ENCODE results near the gene CEACAM5.
A peak's percentile ranks its signal among the peaks of the same experiment; 100 is the strongest.
"Not testable (repeated sequence)": the region's sequence is repeated elsewhere in the genome, so short reads cannot be mapped to it uniquely, and the experiment has no call there.

The CEACAM5 gene

GRCh38 chr19:41702171-41702651, 6.2 kb upstream of the CEACAM5 start:
- H3K36me3 ChIP-seq (ENCODE audit: insufficient read depth, low read depth, low read length), result no peaks in the 10 kb centered on the region
- no peaks in the 10 kb centered on the region for H3K4me1 ChIP-seq (ENCODE audit: insufficient read depth, low read length)
- no peaks in the 10 kb centered on the region for H3K9me3 ChIP-seq (ENCODE audit: insufficient read depth, low read depth, low read length)
- H3K4me3 ChIP-seq (ENCODE audit: low read length), result no peak overlapping the region
- peaks cover 11% of the 10 kb centered on the region; the same call in 1 of the 2 replicates for H3K27me3 ChIP-seq (ENCODE audit: insufficient read depth, low read length)
- no peak overlapping the region for H3K9ac ChIP-seq (ENCODE audit: low read depth, low read length)
- no peak overlapping the region for H3K27ac ChIP-seq (ENCODE audit: low read length)

GRCh38 chr19:41703602-41704293, 4.7 kb upstream of the CEACAM5 start:
- H3K27me3 ChIP-seq (ENCODE audit: insufficient read depth, low read length), result peaks cover 11% of the 10 kb centered on the region; the same call in 1 of the 2 replicates
- no peak overlapping the region for H3K27ac ChIP-seq (ENCODE audit: low read length)
- no peak overlapping the region for H3K4me3 ChIP-seq (ENCODE audit: low read length)
- H3K4me1 ChIP-seq (ENCODE audit: insufficient read depth, low read length), result no peaks in the 10 kb centered on the region
- no peaks in the 10 kb centered on the region for H3K36me3 ChIP-seq (ENCODE audit: insufficient read depth, low read depth, low read length)
- H3K9ac ChIP-seq (ENCODE audit: low read depth, low read length), result no peak overlapping the region
- no peaks in the 10 kb centered on the region for H3K9me3 ChIP-seq (ENCODE audit: insufficient read depth, low read depth, low read length)

GRCh38 chr19:41705393-41706174, 2.8 kb upstream of the CEACAM5 start:
- no peaks in the 10 kb centered on the region for H3K9me3 ChIP-seq (ENCODE audit: insufficient read depth, low read depth, low read length)
- peaks cover 20% of the 10 kb centered on the region for H3K27me3 ChIP-seq (ENCODE audit: insufficient read depth, low read length)
- H3K36me3 ChIP-seq (ENCODE audit: insufficient read depth, low read depth, low read length), result no peaks in the 10 kb centered on the region
- H3K9ac ChIP-seq (ENCODE audit: low read depth, low read length), result no peak overlapping the region
- H3K27ac ChIP-seq (ENCODE audit: low read length), result no peak overlapping the region
- no peak overlapping the region for H3K4me3 ChIP-seq (ENCODE audit: low read length)
- no peaks in the 10 kb centered on the region for H3K4me1 ChIP-seq (ENCODE audit: insufficient read depth, low read length)

- Histone ChIP-seq H3K27me3 (ENCODE audit: insufficient read depth, low read length) (peaks cover 20% of the 10 kb centered on the region), H3K4me1 (ENCODE audit: insufficient read depth, low read length) (no peaks in the 10 kb centered on the region), H3K4me3 (ENCODE audit: low read length) (peak overlapping the region; percentile 53; the same call in 1 of the 2 replicates), H3K36me3 (ENCODE audit: insufficient read depth, low read depth, low read length) (no peaks in the 10 kb centered on the region), H3K9ac (ENCODE audit: low read depth, low read length) (no peak overlapping the region), H3K27ac (ENCODE audit: low read length) (no peak overlapping the region), H3K9me3 (ENCODE audit: insufficient read depth, low read depth, low read length) (no peaks in the 10 kb centered on the region)
Measured at GRCh38 chr19:41706741-41707501, 1.5 kb upstream of the CEACAM5 start.

- no peak overlapping the region for H3K9ac ChIP-seq (ENCODE audit: low read depth, low read length)
- H3K36me3 ChIP-seq (ENCODE audit: insufficient read depth, low read depth, low read length), result no peaks in the 10 kb centered on the region
- H3K4me3 ChIP-seq (ENCODE audit: low read length), result no peak overlapping the region
- no peak overlapping the region for H3K27ac ChIP-seq (ENCODE audit: low read length)
- no peaks in the 10 kb centered on the region for H3K9me3 ChIP-seq (ENCODE audit: insufficient read depth, low read depth, low read length)
- no peaks in the 10 kb centered on the region for H3K4me1 ChIP-seq (ENCODE audit: insufficient read depth, low read length)
- H3K27me3 ChIP-seq (ENCODE audit: insufficient read depth, low read length), result peaks cover 20% of the 10 kb centered on the region
Measured at GRCh38 chr19:41707502-41707812, 969 bp upstream of the CEACAM5 start.

GRCh38 chr19:41707871-41708371, 505 bp upstream of the CEACAM5 start:
- no peaks in the 10 kb centered on the region for H3K9me3 ChIP-seq (ENCODE audit: insufficient read depth, low read depth, low read length)
- H3K9ac ChIP-seq (ENCODE audit: low read depth, low read length), result no peak overlapping the region
- H3K27me3 ChIP-seq (ENCODE audit: insufficient read depth, low read length), result peaks cover 20% of the 10 kb centered on the region

GRCh38 chr19:41709516-41709915, 1.1 kb downstream of the CEACAM5 start:
- H3K9me3 ChIP-seq (ENCODE audit: insufficient read depth, low read depth, low read length), result not testable (repeated sequence)
- H3K27me3 ChIP-seq (ENCODE audit: insufficient read depth, low read length), result peaks cover 29% of the 10 kb centered on the region

More at GRCh38 chr19:41707871-41708371, 505 bp upstream of the CEACAM5 start:
- Histone ChIP-seq H3K27ac (ENCODE audit: low read length) (no peak overlapping the region), H3K36me3 (ENCODE audit: insufficient read depth, low read depth, low read length) (no peaks in the 10 kb centered on the region), H3K4me3 (ENCODE audit: low read length) (no peak overlapping the region), H3K4me1 (ENCODE audit: insufficient read depth, low read length) (no peaks in the 10 kb centered on the region)

GRCh38 chr19:41709951-41710645, 1.7 kb downstream of the CEACAM5 start:
- no peak overlapping the region for H3K9ac ChIP-seq (ENCODE audit: low read depth, low read length)
- no peaks in the 10 kb centered on the region for H3K4me1 ChIP-seq (ENCODE audit: insufficient read depth, low read length)
- H3K36me3 ChIP-seq (ENCODE audit: insufficient read depth, low read depth, low read length), result no peaks in the 10 kb centered on the region

More at GRCh38 chr19:41709516-41709915, 1.1 kb downstream of the CEACAM5 start:
- not testable (repeated sequence) for H3K27ac ChIP-seq (ENCODE audit: low read length); H3K4me1 ChIP-seq (ENCODE audit: insufficient read depth, low read length); H3K36me3 ChIP-seq (ENCODE audit: insufficient read depth, low read depth, low read length); H3K4me3 ChIP-seq (ENCODE audit: low read length); H3K9ac ChIP-seq (ENCODE audit: low read depth, low read length)

GRCh38 chr19:41711376-41712261, 3.2 kb downstream of the CEACAM5 start:
- Histone ChIP-seq H3K4me3 (ENCODE audit: low read length) (no peak overlapping the region), H3K4me1 (ENCODE audit: insufficient read depth, low read length) (no peaks in the 10 kb centered on the region), H3K27me3 (ENCODE audit: insufficient read depth, low read length) (peaks cover 21% of the 10 kb centered on the region), H3K9me3 (ENCODE audit: insufficient read depth, low read depth, low read length) (no peaks in the 10 kb centered on the region), H3K27ac (ENCODE audit: low read length) (no peak overlapping the region), H3K9ac (ENCODE audit: low read depth, low read length) (no peak overlapping the region), H3K36me3 (ENCODE audit: insufficient read depth, low read depth, low read length) (no peaks in the 10 kb centered on the region)

More at GRCh38 chr19:41709951-41710645, 1.7 kb downstream of the CEACAM5 start:
- Histone ChIP-seq H3K27me3 (ENCODE audit: insufficient read depth, low read length) (peaks cover 28% of the 10 kb centered on the region), H3K4me3 (ENCODE audit: low read length) (no peak overlapping the region), H3K9me3 (ENCODE audit: insufficient read depth, low read depth, low read length) (no peaks in the 10 kb centered on the region), H3K27ac (ENCODE audit: low read length) (no peak overlapping the region)

GRCh38 chr19:41714598-41714997, 6.2 kb downstream of the CEACAM5 start:
- H3K27me3 ChIP-seq (ENCODE audit: insufficient read depth, low read length), result peaks cover 23% of the 10 kb centered on the region

More at GRCh38 chr19:41714598-41714997, 6.2 kb downstream of the CEACAM5 start:
- Histone ChIP-seq H3K9me3 (ENCODE audit: insufficient read depth, low read depth, low read length) (no peaks in the 10 kb centered on the region), H3K36me3 (ENCODE audit: insufficient read depth, low read depth, low read length) (no peaks in the 10 kb centered on the region), H3K27ac (ENCODE audit: low read length) (no peak overlapping the region), H3K4me1 (ENCODE audit: insufficient read depth, low read length) (no peaks in the 10 kb centered on the region), H3K9ac (ENCODE audit: low read depth, low read length) (no peak overlapping the region), H3K4me3 (ENCODE audit: low read length) (no peak overlapping the region)
